LHCN-M2 (cell line): ENCODE results near the gene ADAMTS12. TPM values are rescaled to one million over a fixed set of nuclear protein-coding genes. Genes with fewer than 3 reads are reported as not detected.
A peak's percentile ranks its signal among the peaks of the same experiment; 100 is the strongest.

Source experiments
- DNase-seq: peaks from one replicate; pipeline ENCODE4 v3.0.0-alpha.2; 2012; ENCODE audit warnings: low read depth
- total RNA-seq: library from RNA; depleted of rRNA; stranded (reverse); fragments of >200 nt; gene quantifications from 2 replicates; pipeline ENCODE4 v1.2.3, GENCODE V29; 2014

Gene ADAMTS12
- total RNA-seq, 1 experiment from 2014 or later = 11.6 TPM

DNA sequence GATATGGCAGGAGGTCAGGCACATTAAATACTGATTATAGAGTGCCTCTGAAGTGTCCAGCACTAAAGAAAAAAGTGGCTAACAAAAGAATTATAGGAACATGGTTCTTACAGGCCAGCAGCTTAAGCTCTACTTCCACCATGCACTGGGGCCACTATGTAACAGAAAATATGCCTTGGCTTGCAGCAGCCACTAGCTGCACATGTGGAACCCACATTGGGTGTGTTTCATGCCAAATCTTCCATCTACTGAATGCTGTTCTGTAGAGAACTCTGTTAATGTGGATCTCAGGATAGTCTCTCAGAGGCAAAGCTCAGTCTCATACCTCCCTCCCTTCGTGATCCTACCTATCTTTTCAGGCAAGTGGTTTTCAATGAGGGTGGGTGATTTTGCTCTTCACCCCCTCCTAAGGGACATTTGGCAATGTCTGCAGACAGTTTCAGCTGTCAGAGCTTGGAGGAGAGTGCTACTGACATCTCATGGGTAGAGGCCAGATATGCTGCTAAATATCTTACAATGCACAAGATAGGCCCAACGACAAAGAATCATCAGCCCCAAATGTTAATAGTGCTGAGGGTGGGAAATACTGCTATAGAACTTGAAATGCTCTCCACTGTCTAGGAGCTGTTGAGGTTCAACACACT, 232.1 kb downstream of the ADAMTS12 start:
- no peak for DNase-seq

DNA sequence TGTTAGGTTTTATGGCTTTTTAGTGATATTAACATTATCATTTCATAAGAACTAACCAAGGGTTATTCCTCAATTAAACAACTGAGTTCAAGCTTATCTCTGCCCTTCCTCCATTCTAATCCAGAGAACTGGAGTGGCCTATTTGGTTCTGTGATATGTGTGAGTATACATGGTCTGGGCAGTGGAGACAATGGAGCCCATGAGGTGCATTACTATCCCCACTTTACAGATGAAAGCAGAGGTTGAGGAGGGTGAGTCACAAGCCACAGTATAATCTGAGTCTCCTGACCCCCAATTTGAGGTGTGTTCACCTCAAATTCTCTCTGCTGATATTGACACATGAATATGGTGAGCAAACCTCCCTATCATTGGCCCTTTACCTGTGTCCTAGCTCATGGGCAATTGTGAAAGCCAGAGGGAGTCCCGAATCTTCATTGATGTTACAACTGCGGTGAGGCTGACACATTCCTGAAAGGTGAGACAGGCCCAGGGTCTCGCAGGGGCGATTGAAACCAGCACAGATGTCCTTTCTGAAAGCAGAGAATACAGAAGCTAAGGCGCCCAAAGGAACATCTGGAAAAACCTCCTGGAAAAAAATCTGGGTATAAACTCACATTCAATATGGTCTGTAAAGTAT, 233.9 kb downstream of the ADAMTS12 start:
- peak; percentile 8 for DNase-seq

GRCh38 chr5:33657176-33657575, 234.6 kb downstream of the ADAMTS12 start:
- peak; percentile 8 for DNase-seq

GRCh38 chr5:33650911-33651310, 240.9 kb downstream of the ADAMTS12 start:
- peak; percentile 14 for DNase-seq

DNA sequence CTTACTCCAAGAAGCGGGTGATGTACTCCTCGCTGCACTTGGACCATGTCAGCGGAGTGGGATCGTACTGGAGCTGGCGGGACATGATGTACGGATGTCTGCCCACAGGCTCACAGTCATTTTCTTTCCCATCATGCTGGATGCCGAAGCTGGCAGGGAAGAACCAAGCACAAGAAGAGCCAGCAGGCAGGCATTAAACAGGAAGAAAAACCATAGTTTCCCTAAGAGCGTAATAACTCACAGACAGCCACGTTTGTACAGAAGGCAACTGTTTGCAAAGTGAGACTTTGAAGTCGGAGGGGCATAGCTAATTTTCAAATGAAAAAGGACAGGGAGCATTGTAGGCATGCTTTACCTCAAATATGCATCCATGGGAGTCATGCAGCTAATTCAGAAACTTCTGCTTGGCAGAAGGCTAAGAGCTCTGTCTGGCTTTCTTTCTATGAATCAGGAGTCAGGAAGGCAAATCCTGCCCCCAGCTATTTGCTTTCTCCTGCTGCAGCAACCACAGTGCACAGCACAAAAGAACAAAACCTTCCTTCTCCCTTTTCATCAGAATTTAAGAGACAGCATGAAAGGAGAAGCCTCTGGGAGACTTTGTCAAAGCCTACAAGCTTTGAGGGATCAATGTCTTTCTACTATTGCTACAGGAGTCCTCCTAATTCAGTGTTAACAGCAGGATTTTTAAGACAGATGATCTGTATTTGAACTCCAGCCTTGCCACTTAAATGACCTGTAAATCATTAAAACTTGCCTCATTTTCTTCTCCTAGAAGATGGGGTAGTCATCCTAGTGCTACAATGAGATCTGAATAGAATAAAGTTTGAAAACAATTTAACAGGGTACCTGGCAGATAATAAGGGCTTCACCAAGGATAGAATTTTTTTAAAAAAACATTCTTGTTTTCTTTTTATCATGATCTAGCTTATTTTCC, 242.0 kb downstream of the ADAMTS12 start:
- peak; percentile 59 for DNase-seq

DNA sequence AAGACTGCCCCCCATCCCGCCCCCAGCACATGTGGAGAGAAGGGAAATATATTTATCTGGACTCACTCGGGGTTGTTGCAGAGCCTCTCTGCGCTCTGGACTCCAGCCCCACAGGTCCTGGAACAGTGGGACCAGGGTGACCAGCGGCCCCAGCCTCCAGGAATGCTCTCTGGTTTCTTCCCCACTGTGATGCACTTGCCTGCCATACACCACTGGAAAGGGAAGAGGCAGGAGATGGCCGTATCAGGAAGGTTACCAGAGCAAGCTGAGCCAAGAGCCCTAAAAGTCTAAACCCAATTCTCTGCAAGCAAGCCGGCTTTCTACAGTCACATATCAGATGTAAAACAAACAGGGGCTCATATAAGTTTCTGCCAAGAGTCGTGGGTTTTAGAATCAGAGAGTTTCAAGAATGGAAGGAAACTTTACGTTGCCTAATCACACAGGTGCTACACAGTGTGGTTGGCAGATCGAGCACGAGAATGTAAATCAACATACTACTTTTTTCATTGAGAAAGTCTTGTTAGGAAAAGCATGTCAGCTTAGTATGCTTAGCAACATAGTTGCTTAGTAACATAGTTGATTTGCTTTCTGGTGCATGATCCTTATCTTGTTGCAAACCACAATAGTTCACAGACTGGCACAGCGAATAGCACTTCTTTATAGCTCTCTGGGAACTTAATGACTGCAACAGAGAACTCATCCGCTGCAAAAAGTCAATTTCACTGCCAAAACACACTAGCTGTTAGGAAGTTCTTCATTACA, 249.9 kb downstream of the ADAMTS12 start:
- peak; percentile 20 for DNase-seq

DNA sequence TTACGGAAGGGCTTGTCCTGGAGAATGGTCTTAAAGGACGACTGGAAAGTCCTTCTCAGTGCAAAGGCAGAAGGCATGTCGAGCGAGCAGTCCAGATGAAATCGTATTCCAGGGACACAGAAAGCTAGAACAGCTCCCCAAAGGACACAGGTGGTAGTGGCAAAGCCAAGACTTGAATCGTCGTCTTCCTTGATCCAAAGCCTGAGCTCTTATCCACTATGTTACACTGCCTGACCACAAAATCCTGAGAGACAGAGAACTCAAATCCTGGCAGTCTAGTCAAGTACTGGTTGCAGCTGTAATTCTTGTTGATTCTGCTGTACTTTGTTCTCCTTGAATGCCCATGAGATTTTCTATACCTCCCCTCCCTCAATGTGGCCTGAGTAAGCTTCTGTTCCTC, 252.3 kb downstream of the ADAMTS12 start:
- DNase-seq = no peak

DNA sequence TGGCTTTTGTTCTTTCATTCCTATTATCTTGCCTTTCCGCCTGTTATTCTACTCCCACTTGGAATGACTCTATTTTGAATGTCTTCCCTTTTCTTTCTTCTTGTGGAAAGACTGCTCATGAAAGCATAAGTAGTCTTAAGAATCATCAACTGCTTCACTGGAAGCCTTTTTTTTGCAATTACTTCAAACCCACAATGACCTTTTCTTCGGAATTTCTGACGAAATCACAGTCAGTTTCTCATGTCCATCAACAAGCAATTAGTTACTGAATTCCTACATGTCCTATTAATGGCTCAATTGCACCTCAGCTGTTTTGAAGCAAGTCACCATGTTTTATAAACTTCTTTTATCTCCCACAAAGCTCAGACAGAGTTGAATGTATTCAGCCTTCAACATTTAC, 254.8 kb downstream of the ADAMTS12 start:
- no peak for DNase-seq

- DNase-seq = no peak
Observed at GRCh38 chr5:33635582-33635981, 256.2 kb downstream of the ADAMTS12 start.

DNA sequence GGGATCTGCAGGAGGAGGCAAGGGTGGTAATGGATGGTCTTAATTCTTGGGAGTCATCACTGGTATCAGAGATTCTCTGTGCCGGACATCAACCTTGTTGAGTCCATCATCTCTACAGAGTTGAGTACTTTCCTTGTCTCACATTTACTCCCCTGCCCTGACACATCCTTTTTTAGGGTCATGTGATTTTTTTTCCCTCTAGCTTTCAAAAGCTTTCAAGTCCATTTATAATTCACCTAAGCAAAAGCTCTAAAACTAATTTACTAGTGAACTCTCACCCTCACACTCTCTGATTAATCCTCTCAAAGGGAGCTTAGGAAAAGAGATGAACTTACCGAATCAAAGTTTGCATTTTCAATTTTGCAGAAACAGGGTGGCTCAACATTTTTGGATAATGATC, 258.1 kb downstream of the ADAMTS12 start:
- DNase-seq = no peak

- DNase-seq = peak; percentile 48
Observed at GRCh38 chr5:33631786-33632185, 260.0 kb downstream of the ADAMTS12 start.

DNA sequence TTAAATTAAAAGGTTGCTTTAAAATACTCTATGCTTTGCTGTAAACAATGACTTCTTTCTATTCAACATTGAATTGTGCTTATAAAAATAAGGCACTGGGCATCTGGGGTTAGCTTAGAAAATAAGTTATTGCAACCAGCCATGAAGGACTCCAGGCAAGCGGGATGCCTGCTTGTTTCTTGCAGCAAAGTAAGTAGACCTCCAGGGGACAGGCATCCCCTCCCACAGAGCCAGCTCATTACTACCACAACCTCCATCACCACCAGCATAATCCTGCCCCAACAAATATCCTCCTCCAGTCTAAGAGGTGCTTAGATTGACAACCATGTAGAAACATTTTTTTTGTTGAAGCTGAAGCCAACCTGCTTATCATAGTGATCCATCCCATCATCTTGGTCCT, 260.7 kb downstream of the ADAMTS12 start:
- no peak for DNase-seq

- DNase-seq = no peak
Observed at GRCh38 chr5:33629999-33630398, 261.8 kb downstream of the ADAMTS12 start.

- no peak for DNase-seq
Observed at GRCh38 chr5:33628796-33629195, 263.0 kb downstream of the ADAMTS12 start.

GRCh38 chr5:33621514-33621913, 270.3 kb downstream of the ADAMTS12 start:
- DNase-seq = no peak

GRCh38 chr5:33614039-33614438, 277.8 kb downstream of the ADAMTS12 start:
- peak; percentile 2 for DNase-seq

DNA sequence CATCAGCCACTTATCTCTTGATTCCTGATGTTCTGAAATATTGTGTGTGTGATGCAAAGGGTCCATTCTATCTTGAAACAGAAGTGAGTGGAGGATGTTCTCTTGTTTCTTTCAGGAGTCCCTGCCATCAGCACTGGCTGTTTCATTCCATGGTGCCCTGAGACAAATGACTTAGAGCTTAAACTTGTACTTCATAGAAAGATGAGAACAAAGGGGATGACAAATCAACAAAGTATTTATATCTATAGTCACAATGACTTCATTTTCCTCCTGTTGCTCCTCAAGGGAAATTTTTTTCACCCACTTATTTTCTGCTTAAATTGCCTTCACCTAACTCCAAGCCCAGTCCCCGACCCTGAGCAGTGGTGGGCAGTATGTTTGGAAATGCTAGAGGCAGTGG, 279.4 kb downstream of the ADAMTS12 start:
- peak; percentile 75 for DNase-seq

DNA sequence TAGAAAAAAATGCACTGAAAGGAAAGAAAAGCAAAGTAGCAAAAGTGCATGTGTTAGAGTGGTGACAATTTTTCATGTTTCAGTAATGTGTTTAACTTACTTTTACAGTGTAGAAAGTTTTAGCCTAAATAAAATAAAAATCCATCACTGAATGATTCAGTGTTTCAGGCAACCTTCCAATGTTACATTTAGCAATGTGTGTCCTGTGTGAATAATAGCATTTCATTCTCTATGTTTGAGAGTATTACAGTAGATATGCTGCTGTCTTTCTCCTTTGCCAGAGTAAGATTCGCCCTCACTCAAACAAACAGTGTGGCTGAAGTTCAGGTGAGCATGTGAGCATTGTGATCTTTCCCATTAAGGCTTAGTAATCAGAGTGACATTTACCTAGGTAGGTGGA, 279.9 kb downstream of the ADAMTS12 start:
- peak; percentile 62 for DNase-seq

DNA sequence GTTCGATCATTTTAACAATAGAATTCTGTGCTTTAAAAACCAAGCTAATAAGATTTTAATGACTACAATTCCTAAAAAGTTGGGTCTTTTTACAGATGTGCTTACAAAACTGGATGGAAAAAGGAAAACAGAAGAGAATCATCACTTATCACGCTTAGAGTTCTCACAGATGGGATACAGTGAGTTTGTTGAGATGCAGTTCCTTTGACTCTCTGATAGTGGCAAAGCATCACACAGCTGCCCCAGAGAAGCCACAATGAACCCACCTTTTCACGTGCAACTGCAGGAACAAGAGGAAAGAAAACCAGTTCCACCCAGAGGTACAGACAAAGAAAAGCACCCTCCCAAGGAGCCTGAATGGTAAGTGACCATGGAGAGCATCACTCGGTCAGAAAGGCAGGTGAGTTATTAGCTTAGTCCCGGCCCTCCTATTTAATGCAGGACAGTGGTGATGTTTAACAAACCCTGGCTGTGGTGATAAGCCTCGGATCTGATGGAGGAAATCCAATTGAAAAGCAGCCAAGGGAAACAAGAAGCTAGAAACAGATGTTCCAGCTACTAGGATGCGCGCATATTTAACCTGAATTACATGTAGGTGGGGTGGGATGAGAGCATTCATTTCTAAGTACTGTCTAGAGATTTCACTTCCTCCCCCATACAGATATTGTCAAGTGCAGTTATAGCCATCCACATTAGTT, 283.3 kb downstream of the ADAMTS12 start:
- peak; percentile 4 for DNase-seq

GRCh38 chr5:33604503-33604902, 287.3 kb downstream of the ADAMTS12 start:
- DNase-seq = no peak

- DNase-seq = no peak
Observed at GRCh38 chr5:33601881-33602280, 289.9 kb downstream of the ADAMTS12 start.
